GM18519 (cell line): ENCODE measurements around the gene ABL1.
"Not testable (repeated sequence)": the region's sequence is repeated elsewhere in the genome, so short reads cannot be mapped to it uniquely, and the experiment has no call there.

ENCODE experiments used
- ATAC-seq: cut with Tn5 transposase; IDR thresholded peaks from one replicate; pipeline ENCODE4 v1.9.1; 2021; ENCODE audit warnings: mild to moderate bottlenecking, moderate library complexity; ENCODE audit not compliant: unreplicated experiment, low FRiP score

ABL1 gene

DNA sequence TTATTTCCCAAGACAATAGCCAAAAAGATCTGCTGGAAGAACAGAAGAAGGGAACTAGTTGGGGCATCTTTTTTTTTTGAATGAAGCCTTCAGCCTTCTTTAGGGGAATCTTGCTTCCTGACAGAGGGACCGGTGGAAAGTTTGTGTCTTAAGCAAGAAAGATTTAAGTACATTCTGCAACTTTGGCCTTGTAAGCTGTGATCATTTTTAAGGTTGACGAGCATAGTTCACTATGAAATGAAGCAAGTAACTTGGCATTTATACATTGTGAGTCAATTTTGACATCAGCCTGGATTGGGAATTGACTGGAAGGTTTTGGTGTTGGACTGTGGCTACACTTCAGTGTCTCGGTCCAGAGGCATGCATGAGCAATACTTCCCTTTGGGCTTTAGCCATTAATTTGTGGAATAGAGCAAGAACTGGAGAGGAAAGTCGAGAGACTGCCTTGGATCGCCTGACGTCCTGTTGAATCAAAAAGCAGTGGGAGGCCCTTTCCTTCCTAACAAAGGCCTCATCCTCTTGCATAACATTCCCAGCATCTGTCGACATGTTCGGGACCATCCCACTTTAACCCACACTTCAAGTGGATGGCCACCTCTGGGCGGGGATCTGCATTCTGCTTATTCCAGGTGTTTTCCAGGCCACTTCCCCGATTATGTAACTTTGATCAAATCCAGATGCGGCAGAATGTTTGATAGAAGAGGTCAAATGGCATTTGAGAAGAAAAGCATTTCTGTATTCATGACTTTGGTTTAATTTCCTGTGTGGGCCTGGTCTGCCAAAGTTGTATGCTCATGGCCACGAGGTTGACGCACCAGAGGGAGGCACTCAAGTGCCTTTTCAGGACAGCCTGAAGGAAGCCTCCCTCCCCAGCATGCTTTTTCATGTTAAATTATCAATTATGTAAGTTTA, 12.5 kb downstream of the ABL1 start:
- no peak for ATAC-seq

DNA sequence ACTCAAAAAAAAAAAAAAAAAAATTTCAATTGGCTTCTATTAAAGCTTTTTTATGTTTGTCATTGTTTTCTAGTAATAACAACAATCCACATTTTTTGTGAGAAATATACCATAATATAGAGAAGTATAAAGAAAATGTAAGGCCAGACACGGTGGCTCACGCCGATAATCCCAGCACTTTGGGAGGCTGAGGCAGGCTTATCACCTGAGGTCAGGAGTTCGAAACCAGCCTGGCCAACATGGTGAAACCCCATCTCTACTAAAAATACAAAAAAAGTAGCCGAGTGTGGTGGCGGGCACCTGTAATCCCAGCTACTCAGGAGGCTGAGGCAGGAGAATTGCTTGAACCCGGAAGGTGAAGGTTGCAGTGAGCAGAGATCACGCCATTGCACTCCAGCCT, 13.5 kb downstream of the ABL1 start:
- ATAC-seq = not testable (repeated sequence)

DNA sequence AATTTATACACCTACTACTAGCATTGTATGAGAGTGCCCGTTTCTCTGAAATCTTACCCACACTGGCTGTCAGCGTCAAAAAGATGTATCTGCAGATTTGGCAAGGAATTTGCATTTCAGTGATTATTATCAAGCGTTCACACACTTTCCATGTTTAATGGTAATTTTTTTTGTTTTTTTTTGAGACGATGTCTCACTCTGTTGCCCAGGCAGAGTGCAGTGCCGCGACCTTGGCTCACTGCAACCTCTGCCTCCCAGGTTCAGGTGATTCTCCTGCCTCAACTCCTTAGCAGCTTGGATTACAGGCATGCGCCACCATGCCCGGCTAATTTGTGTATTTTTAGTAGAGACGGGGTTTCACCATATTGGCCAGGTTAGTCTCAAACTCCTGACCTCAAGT, 14.3 kb downstream of the ABL1 start:
- no peak for ATAC-seq

DNA sequence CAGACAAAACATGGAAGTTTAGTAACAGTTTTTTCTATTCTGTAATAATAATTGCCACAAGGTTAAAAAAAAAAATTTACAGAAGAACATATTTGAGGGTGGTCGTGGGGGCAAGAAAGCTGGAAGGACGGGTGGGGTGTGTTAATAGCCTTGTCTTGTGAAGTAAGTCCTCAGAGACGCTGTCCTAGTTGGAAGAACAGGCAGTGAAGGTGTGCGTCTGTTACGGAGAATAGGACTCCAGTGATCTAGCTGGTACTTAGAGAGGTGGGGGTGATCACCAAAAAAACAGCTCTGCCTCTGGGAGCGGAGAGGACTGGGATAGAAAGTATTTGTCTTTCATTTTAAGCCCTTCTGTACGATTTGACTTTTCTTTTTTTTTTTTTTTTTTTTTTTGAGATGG, 17.7 kb downstream of the ABL1 start:
- ATAC-seq = no peak

DNA sequence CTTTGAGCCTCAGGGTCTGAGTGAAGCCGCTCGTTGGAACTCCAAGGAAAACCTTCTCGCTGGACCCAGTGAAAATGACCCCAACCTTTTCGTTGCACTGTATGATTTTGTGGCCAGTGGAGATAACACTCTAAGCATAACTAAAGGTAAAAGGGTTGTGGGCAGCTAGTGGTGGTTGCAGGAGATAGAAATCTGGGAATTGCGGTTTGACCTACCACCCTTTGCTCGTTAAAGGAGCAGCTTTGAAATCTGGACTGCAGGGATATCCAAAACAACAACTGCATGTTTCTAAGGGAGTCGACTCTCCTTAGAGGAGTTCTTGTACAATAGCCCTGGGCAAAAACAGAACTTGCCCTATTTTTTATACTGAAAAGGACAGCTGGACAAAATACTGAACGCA, 19.0 kb downstream of the ABL1 start:
- no peak for ATAC-seq

DNA sequence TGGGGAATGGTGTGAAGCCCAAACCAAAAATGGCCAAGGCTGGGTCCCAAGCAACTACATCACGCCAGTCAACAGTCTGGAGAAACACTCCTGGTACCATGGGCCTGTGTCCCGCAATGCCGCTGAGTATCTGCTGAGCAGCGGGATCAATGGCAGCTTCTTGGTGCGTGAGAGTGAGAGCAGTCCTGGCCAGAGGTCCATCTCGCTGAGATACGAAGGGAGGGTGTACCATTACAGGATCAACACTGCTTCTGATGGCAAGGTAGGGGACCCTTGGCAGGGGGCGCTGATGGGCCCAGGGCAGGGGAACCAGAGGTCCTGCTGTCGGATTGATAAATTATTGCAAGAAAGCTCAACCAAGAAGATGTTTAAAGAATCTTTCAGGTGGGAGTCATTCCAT, 19.8 kb downstream of the ABL1 start:
- ATAC-seq = no peak

DNA sequence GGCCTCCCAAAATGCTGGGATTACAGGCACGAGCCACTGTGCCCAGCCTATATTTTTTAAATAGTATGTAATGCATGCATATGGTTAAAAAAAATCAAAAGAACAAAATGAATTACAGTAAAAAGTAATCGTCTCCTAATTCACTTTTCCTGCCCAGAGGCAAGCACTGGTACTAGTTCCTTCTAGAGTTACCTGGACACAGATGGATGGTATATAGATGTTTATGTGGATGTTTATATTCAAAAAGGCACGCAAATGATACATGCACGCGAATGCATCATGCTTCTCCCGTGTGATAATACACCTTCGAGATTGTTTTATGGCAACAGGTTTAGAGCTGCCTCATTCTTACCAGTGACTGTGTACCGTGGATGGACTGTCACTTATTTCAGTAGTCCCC, 21.4 kb downstream of the ABL1 start:
- ATAC-seq = no peak

DNA sequence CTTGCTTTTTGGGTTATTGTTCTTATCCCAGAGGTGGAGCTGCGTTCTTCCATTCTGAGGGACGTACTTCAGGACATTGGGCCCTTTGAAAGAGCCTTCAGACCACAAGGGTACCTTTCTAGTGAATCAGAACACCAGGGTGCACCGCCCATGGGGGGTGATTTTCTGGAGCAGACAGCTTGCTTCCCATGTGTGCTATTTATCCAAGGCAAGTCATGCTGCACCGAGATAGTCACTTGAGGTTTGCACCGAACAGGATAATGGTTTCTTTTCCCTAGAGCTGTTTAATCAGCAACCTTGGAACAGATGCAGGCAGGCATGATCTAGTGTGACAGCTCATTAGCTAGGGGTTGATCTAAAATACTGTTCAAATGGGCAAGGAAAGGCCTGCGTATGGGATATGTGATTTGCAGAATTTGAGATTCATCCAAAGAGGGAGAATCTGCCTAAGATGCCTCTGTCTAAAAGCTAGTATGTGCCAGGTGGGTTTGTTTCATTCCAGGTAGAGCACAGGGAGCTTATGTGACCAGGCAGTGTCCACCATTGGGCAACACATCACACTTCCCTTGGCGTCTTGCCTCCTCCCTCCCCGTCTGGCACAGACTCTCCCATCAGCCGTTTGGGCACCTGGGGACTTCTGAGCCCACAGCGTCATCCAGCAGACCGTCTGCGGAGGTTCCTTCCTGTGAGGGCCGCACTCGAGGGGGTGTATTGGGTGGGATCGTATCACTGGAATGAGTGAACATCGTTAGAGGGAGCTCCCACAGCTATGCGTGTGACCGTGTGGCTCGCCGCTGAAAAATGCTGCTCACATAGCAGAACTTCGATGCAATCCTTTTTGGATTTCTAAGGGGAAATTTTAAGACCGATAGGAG, 23.0 kb downstream of the ABL1 start:
- ATAC-seq = no peak

DNA sequence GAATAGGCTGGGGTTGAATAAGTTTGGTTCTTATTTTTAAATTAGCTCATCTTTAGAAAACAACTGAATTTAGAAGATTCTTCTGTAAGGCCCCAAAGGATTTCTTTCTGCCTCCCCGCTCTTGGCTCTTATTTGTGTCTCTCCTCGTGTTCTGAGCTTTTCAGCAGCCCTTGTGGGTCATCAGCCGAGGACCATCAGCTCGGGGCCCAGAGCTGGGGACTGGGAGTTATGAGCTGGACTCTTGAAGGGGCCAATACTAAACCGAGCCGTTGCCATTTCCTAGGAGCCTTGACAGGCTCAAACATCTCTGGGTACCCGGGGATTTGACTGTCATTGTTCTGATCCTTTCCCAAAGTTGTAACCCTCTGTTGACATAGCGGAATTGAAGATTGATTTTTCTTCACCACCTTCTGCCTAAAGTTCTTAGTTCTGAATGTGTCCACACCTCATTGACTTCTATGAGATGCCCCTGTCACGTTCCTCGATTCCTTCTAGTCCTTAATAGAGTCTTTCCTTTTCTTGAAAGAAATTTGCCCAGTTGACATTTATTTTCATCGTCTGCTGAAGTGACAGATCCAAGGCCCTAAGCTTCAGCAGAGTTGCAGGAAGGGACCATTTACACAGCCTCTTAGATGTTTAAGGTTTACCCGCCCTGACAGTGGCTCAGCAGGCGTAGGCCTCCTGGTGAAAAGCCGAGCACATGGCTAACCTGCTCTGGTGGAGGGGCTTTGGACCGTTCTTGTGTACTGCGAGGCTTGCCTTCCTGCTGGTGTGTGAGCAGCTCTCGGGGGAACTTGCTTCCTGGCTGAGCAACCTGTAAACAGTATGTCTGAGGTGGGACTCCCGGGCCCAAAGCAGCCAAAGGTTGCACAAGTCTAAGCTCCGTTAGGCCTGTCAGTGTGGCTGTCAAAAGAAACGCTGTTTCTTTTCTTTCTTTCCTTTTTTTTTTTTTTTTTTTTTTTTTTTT, 24.0 kb downstream of the ABL1 start:
- no peak for ATAC-seq

DNA sequence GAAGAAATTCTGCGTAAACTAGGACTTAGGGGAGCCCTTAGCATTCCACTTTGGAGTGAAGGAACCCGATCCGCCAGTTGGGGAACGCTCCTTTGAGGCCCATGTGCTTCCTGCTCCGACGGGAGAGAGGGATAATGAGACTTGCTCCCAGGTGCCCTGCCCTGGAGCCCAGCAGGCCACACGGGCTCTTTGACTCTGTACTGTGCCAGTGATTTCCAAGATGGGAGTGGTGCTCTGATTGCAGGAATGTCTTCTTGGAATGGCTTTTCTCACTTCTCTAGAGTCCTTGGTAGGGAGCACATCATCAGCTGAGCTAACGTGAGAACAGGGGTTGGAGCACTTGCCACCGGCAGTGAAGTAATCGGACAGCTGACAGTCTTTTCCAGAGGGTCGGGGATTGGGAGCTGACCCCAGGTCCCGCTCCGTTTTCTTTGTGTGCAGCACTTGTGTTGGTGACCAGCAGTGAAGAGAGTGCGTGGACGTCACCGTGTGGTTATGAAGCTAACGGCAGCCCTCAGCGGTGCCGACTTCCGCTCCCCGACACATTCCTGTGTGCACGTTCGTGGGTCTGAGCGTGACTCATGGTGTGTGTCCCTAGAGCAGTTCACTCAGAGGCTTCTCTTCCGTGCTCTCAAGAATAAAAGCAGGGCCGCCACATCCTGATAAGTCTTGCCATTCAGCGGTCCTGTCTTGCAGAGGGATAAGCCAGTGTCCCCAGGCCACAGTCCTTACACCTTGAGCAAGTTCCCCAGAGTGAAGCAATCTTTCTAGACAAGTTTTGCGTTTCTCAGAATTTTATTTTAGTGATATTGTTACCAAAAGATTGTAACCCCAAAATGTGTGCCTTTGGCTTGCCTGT, 25.6 kb downstream of the ABL1 start:
- no peak for ATAC-seq

DNA sequence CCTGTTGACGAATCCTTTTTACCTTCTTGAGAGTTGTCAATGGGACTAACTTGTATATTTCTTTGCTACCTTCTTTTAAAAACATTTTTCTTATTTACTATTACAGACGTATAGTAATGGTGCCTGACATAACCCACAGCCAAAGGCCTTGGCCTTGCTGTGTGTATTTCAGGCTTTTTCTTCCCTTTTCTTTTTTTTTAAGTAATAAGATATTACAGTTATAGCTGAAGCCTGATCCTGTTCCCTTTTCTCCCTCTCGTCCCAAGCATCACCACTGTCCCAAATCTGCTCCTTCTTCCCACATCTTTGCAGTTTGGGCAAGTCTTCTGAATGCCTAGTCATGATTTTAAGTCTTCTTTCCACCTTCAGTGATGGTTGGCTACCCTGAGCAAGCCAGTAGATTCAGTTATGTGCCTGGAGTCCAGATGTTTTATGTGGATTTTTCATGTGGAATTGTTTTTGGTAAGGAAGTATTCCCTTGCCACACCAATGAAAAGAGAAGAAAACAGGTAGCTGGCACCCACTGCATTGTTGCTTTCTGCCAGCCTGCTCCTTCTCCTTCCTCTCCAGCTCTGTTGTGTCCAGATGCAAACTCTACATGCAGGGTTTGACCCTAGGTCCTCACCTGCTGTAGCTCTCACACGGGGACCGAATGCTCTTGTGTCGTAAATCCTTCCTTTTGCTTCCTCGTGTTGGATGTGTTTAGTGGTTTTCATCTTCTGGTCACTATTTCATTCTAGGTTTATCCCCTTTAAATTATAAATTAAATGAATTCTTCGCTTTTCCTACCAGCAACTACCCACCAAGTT, 26.5 kb downstream of the ABL1 start:
- ATAC-seq = no peak

DNA sequence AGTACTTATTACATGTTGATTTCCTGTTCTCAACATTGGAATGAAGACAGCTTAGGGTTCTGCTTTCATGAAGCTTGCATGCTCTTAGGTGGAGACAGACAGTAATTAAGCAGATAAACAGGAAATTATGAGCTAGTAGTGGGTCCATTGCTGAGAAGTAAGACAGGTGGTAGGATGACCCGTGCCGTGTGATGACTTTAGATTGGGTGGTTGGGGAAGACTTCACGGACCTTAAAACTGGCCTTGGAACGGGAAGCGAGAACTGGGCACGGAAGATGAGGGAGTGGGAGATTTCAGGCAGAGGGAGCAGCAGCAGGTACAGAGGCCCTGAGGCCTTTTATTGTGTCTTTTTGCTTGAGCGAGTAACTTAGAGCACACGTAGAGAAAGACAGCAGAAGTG, 27.2 kb downstream of the ABL1 start:
- no peak for ATAC-seq

DNA sequence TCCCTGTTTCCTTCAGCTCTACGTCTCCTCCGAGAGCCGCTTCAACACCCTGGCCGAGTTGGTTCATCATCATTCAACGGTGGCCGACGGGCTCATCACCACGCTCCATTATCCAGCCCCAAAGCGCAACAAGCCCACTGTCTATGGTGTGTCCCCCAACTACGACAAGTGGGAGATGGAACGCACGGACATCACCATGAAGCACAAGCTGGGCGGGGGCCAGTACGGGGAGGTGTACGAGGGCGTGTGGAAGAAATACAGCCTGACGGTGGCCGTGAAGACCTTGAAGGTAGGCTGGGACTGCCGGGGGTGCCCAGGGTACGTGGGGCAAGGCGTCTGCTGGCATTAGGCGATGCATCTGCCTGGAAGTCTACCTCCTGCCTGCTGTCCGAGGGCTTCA, 27.7 kb downstream of the ABL1 start:
- ATAC-seq = no peak

DNA sequence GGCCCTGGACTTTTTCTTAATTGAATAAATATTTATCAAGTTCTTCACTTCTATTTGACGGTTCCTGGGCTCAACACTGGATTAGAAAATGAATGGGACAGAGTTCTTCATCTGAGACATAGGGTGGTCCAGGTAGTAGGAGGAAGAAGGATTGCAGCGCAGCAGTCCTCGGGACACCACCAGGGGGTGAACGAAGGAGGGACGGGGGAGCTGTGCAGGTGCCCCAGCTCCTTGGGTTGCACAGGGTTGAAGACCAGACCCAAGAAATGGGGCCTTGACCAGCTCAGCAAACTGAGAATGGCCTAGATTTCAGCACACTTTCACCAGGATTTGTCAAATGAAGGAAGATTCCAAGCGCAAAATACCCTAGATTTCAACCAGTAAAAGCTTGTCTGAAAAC, 29.5 kb downstream of the ABL1 start:
- ATAC-seq = no peak

DNA sequence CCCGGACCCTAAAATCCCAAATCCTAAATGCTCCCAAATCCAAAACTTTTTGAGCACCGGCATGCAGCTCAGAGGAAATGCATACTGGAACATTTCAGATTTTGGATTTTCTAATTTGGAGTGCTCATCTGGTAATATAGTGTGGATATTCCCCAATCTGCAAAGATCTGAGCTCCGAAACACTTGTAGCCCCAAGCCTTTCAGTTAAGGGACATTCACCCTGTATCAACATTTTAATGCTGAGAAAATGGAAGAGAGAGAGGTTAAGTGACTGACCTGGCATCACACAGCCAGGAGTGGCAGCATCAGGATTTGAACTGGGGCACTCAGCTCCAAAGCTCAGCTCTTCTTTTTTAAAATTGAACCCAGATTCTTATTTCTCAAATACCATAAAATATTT, 30.9 kb downstream of the ABL1 start:
- ATAC-seq = no peak

DNA sequence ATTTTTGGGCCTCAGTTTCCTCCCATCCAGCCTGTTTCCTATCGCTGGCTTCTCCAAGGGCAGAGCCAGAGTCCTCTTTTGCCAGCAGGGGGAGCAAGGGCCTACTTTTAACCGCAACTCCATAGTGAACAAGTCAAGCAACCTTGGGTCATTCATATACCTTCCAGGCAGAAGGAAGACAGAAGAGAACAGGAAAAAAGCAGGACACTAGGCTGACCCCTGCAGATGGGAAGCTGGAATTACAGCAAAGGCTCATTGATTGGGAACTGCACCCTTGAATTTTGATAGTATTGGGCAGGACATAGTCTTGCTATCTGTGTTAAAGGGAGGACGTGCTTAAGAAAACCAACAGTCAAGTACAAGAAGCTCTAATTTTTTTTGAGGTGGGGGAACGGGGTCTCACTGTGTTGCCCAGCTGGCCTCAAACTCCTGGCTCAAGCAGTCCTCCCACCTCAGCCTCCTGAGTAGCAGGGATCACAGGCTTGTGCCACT, 31.5 kb downstream of the ABL1 start:
- no peak for ATAC-seq

DNA sequence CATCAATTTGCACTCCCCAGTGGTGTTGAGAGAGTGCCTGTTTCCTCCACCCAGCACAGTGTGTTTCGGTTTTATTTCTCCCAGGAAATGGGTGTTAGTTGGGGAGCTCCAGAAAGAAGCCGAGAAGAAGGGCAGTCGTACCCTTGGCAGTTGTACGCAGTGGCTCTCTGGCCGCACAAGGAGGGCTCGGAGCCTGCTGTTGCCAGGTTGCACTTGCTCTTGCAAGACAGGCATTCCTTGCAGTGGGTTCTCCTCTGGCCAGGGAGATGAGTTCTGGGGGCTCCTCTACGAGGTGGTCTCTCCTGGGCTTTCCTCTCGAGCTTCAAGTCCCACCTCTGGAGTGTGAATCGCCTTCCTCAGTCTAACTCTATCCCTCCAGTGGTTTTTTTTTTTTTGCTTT, 32.5 kb downstream of the ABL1 start:
- no peak for ATAC-seq

DNA sequence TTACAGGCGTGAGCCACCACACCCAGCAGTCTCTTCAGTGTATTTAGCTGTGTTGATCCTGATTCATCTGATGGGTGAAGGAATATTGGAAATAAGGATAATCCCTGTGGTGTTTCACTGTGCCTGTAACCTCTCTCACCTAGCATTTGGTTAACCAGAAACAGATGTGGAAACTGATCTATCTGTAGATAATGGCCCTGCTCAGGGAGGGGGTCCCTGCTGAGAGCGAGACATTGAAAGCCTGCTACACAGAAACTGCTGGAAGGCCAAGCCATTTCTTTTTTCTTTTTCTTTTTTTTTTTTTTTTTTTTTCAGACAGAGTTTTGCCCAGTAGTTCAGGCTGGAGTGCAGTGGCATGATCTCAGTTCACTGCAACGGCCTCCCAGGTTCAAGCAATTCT, 33.2 kb downstream of the ABL1 start:
- ATAC-seq = no peak

DNA sequence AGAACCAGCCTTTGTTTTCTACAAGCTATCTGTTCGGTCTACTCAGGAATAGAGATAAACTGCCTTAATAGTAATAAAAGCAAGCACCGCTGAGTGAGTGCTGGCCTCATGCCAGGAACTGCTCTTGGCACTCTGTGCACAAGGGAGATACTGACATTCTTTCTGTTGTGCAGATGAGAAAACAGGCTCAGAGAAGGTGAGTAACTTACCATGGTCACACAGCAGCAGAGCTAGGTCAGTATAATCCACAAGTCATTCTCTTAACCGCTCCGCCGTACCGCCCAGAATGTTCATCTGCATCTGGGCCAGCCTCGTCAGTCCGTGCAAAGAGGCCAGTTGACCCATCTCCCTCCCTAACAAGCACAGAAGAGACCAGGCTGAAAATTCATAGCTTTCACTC, 34.2 kb downstream of the ABL1 start:
- no peak for ATAC-seq
